Activated CD8-positive, alpha-beta T cell treated with anti-CD3 and anti-CD28 coated beads for 36 hours (primary cell): ENCODE measurements around the gene JAK3. TPM values are rescaled to one million over a fixed set of nuclear protein-coding genes. Genes with fewer than 3 reads are reported as not detected.

Source experiments
- ATAC-seq: fragments of 200-7000 bp; cut with Tn5 transposase; one replicate; pipeline ENCODE4 v1.10.0; 2021; ENCODE audit warnings: mild to moderate bottlenecking, moderate library complexity
- CTCF ChIA-PET: fragments of 350-600 bp; sonication (Branson Sonifier 250); formaldehyde crosslinking; loops from one replicate; lab custom pipeline; 2021; ENCODE audit warnings: antibody characterized with exemption; lab: Charles Lee
- POLR2A ChIA-PET: fragments of 350-600 bp; sonication (Branson Sonifier 250); formaldehyde crosslinking; loops from one replicate; lab custom pipeline; 2021; ENCODE audit warnings: antibody characterized with exemption; lab: Charles Lee
- DNase-seq: peaks from one replicate; pipeline ENCODE4 v3.0.0-alpha.2; 2020
- H3K27ac Mint-ChIP-seq: one replicate; pipeline ENCODE4 v1.8.0; 2021; ENCODE audit warnings: mild to moderate bottlenecking, mixed read lengths
- H3K27me3 Mint-ChIP-seq: one replicate; pipeline ENCODE4 v1.8.0; 2021; ENCODE audit warnings: mixed read lengths
- H3K36me3 Mint-ChIP-seq: one replicate; pipeline ENCODE4 v1.8.0; 2021; ENCODE audit warnings: low read depth, mixed read lengths
- H3K4me1 Mint-ChIP-seq: one replicate; pipeline ENCODE4 v1.8.0; 2021; ENCODE audit warnings: low read depth, mixed read lengths
- H3K4me3 Mint-ChIP-seq: one replicate; pipeline ENCODE4 v1.8.0; 2021; ENCODE audit warnings: mild to moderate bottlenecking, moderate library complexity, mixed read lengths
- H3K9me3 Mint-ChIP-seq: one replicate; pipeline ENCODE4 v1.8.0; 2021; ENCODE audit warnings: mixed read lengths
- intact Hi-C: fragments of 100-400 bp; cut with micrococcal nuclease; formaldehyde crosslinking; loops from one replicate; pipeline ENCODE4 v1.10.0; 2022
- total RNA-seq, 2 experiments: library from RNA; stranded (reverse); gene quantifications; one replicate each; pipeline ENCODE4 v1.2.3, GENCODE V29; 2021
- TF ChIP-seq, protein P1 (sequence below): fragments of 200-600 bp; IDR thresholded peaks from one replicate; pipeline ENCODE4 v1.8.0; 2022; ENCODE audit warnings: antibody characterized with exemption, mild to moderate bottlenecking

Gene JAK3
- total RNA-seq, 2 experiments from 2014 or later = 120 to 126 TPM

- H3K9me3 Mint-ChIP-seq = no peaks in the 10 kb centered on the region
- TF ChIP-seq, protein P1, sequence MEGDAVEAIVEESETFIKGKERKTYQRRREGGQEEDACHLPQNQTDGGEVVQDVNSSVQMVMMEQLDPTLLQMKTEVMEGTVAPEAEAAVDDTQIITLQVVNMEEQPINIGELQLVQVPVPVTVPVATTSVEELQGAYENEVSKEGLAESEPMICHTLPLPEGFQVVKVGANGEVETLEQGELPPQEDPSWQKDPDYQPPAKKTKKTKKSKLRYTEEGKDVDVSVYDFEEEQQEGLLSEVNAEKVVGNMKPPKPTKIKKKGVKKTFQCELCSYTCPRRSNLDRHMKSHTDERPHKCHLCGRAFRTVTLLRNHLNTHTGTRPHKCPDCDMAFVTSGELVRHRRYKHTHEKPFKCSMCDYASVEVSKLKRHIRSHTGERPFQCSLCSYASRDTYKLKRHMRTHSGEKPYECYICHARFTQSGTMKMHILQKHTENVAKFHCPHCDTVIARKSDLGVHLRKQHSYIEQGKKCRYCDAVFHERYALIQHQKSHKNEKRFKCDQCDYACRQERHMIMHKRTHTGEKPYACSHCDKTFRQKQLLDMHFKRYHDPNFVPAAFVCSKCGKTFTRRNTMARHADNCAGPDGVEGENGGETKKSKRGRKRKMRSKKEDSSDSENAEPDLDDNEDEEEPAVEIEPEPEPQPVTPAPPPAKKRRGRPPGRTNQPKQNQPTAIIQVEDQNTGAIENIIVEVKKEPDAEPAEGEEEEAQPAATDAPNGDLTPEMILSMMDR = no peak
- intact Hi-C loops = no loop called here
- H3K27ac Mint-ChIP-seq = no peak overlapping the region
- CTCF ChIA-PET = interaction anchor here (3.4 kb wide), 1 partner anchor 66 kb away, joined by 18 read pairs; the partner anchor contains the start of gene CCDC124
- H3K27me3 Mint-ChIP-seq = no peaks in the 10 kb centered on the region
- H3K4me3 Mint-ChIP-seq = no peak overlapping the region
- peaks cover 35% of the 10 kb centered on the region for H3K36me3 Mint-ChIP-seq
- ATAC-seq (no peak), DNase-seq (no peak)
- POLR2A ChIA-PET = interaction anchor here (1.0 to 8.7 kb wide), 9 partner anchors 12 to 134 kb away, joined by 3 to 143 read pairs (median 7); partner anchors contain the start of genes CCDC124 and JAK3
- peaks cover 20% of the 10 kb centered on the region for H3K4me1 Mint-ChIP-seq
These were observed 18.7 kb upstream of the JAK3 start for GRCh38 chr19:17866312-17866963.

DNA sequence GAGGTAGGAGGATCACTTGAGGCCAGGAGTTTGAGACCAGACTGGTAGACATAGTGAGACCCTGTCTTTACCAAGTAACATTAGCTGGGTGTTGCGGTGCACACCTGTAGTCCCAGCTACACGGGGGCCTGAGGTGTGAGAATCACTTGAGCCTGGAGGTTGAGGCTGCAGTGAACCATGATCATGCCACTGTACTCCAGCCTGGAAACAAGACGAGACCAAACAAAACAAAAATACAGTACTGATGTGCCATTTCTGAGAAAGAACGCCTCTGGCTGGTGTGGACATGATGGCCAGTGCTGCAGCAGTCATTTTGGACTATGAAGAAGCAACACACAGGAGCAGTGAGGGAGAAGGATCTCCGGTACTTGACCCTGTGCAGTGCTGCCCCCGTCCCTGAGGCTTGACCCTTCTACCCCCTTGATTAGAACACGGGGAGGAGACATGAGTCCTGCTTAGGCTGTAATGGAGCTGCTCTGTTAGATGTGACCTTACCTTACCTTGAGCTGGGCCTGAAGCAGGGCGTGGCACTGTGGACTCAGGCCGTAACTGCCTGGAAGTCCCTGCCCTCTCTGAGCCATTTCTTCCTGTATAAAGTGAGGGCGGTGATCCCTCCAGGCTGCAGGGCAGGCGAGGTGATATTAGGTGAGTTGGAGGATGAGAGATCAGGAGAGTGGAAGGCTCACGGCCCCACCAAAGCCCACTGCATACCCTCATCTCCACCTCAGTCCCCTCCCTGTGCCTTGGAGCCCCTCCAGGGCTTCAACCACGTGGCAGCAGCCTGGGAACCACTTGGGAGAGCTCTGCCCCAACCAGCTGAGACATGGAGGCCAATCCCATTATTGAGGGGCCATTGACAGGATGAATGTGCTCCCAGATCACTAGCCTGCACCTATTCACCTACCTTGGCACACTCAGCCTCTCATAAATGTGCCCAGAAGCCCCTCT lies 17.9 kb upstream of the JAK3 start:
- peak; percentile 25 for ATAC-seq

DNA sequence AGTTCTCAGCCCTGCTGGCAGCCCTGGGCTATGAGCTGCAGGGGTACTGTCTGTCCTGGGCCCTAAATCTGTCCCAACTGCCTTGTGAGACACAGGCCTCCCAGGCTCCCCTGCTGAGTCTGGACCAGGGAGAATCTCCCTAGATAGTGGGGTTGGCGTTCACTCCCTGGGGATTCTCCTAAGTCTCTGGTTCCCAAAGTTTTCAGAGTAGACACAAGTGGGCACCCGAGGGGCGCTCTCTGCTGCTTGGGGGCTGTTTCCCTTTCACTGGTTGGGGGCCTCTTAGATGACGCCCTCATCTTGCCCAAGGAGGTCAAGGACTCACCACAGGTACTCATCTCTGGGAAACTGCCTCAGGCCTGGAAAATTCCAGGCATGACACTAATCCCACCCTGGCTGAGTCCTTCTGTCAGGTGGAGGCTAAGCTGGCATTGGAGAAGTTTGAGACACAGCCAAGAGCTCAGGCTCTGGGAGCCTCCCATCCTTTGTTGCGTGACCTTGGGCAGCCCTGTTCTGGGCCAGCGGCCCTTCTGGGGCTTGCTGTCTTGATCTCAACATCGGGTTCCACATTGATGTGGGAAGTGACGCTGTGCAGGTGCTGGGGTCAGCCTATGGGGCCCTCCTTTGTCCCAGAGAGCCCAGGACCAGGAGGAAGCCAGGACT lies 15.9 kb upstream of the JAK3 start:
- DNase-seq (no peak), ATAC-seq (no peak)
- Mint-ChIP-seq H3K27ac (peak overlapping the region; percentile 70), H3K9me3 (no peaks in the 10 kb centered on the region), H3K4me1 (peaks cover 28% of the 10 kb centered on the region), H3K4me3 (peak overlapping the region; percentile 41), H3K36me3 (peaks cover 51% of the 10 kb centered on the region), H3K27me3 (no peaks in the 10 kb centered on the region)
- CTCF ChIA-PET = interaction anchor here (3.4 kb wide), 1 partner anchor 69 kb away, joined by 18 read pairs; the partner anchor contains the start of gene CCDC124
- intact Hi-C loops = no loop called here
- TF ChIP-seq, protein P1 = no peak
- POLR2A ChIA-PET = interaction anchor here (0.5 to 8.7 kb wide), 10 partner anchors 7 to 144 kb away, joined by 3 to 143 read pairs (median 6); partner anchors contain the start of genes CCDC124, JAK3 and SLC5A5

More for the DNA sequence above, 17.9 kb upstream of the JAK3 start:
- POLR2A ChIA-PET = interaction anchor here (1.0 to 8.7 kb wide), 14 partner anchors 11 to 416 kb away, joined by 3 to 143 read pairs (median 4); partner anchors contain the start of genes CCDC124, JAK3 and JUND
- peak; percentile 27 for DNase-seq
- peaks cover 23% of the 10 kb centered on the region for H3K4me1 Mint-ChIP-seq
- intact Hi-C loops = no loop called here
- H3K4me3 Mint-ChIP-seq = no peak overlapping the region
- TF ChIP-seq, protein P1 = no peak
- H3K36me3 Mint-ChIP-seq = peaks cover 43% of the 10 kb centered on the region
- peak overlapping the region; percentile 61 for H3K27ac Mint-ChIP-seq
- CTCF ChIA-PET = interaction anchor here (3.4 kb wide), 1 partner anchor 67 kb away, joined by 18 read pairs; the partner anchor contains the start of gene CCDC124
- H3K9me3 Mint-ChIP-seq = no peaks in the 10 kb centered on the region
- H3K27me3 Mint-ChIP-seq = no peaks in the 10 kb centered on the region

- Mint-ChIP-seq H3K4me1 (peaks cover 28% of the 10 kb centered on the region), H3K36me3 (peaks cover 51% of the 10 kb centered on the region), H3K9me3 (no peaks in the 10 kb centered on the region), H3K27me3 (no peaks in the 10 kb centered on the region), H3K27ac (peak overlapping the region; percentile 97), H3K4me3 (peak overlapping the region; percentile 82)
- intact Hi-C loops = no loop called here
- CTCF ChIA-PET = interaction anchor here (1.2 to 3.4 kb wide), 2 partner anchors 70 to 196 kb away, joined by 3 to 18 read pairs; partner anchors contain the start of gene CCDC124
- no peak for ATAC-seq
- DNase-seq = no peak
- POLR2A ChIA-PET = interaction anchor here (0.5 to 8.7 kb wide), 9 partner anchors 8 to 137 kb away, joined by 3 to 143 read pairs (median 5); partner anchors contain the start of genes CCDC124, JAK3 and SLC5A5
- TF ChIP-seq, protein P1 = no peak
These were observed 15.1 kb upstream of the JAK3 start for GRCh38 chr19:17862711-17863519.
